GM21381 (cell line): ENCODE measurements around the gene KSR2.
A peak's percentile ranks its signal among the peaks of the same experiment; 100 is the strongest.
"Not testable (repeated sequence)": the region's sequence is repeated elsewhere in the genome, so short reads cannot be mapped to it uniquely, and the experiment has no call there.

ENCODE experiments used
- ATAC-seq: cut with Tn5 transposase; IDR thresholded peaks from one replicate; pipeline ENCODE4 v1.9.1; 2021; ENCODE audit warnings: mild to moderate bottlenecking, moderate library complexity; ENCODE audit not compliant: unreplicated experiment

Gene KSR2

DNA sequence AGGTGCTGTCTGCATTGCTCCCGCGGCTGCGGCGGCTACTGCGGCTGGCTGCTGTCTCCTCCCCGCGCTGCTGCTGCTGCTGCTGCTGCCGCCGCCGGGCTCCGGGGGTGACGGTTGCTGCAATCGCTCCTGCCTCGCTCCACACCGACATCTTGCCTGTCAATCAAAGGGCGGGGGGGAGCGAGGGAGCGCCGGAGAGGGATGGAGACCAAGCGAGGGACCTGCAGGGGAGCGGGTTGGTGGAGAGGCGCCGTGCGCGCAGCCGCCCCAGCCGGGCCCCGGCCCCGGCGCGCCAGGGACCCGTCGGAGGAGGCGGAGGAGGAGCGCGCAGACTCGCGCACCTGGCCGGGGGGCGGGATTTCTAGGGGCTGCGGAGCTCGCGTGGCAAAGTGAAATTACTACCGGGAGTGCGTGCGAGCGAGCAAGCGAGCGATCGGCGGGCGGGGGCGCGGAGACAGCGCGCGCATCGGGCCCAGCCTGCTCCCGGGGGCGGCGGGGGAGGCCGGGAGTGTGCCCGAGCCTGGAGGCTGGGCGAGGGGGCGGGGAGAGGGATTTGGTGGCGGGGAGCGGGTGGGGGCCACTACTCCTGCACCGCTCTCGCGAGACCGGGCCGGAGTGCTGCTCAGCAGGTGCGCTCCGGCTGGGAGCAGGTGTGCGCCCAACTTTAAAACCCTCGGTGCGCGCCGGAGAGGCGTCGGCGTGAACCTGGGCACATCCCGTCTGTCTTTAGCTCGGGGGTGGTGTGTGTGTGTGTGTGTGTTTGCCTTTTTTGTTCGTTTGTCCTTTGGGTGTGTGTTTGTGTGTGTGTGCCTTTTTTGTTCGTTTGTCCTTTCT, at the start of gene KSR2:
Gene KSR2, minus strand, starts transcription at position 165 of the 834 bp plus-strand sequence. CDS start 735 bp downstream, outside the sequence.
- peak; percentile 77 for ATAC-seq

DNA sequence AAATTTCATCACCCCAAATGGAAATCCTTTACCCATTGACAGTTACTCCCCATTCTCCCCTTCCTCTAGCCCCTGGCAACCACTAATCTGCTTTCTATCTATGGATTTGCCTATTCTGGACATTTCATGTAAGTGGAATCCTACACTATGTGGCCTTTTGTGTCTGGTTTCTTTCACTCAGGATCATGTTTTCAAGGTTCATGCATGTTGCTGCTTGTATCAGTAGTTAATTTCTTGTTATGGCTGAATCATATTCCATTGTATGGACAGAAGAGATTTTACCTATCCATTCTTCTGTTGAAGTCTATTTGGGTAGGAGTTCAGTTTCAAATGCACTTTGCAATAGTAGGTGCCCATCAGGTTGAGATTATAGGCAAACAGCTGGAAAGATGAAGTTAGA, 49.1 kb upstream of the KSR2 start:
- no peak for ATAC-seq

DNA sequence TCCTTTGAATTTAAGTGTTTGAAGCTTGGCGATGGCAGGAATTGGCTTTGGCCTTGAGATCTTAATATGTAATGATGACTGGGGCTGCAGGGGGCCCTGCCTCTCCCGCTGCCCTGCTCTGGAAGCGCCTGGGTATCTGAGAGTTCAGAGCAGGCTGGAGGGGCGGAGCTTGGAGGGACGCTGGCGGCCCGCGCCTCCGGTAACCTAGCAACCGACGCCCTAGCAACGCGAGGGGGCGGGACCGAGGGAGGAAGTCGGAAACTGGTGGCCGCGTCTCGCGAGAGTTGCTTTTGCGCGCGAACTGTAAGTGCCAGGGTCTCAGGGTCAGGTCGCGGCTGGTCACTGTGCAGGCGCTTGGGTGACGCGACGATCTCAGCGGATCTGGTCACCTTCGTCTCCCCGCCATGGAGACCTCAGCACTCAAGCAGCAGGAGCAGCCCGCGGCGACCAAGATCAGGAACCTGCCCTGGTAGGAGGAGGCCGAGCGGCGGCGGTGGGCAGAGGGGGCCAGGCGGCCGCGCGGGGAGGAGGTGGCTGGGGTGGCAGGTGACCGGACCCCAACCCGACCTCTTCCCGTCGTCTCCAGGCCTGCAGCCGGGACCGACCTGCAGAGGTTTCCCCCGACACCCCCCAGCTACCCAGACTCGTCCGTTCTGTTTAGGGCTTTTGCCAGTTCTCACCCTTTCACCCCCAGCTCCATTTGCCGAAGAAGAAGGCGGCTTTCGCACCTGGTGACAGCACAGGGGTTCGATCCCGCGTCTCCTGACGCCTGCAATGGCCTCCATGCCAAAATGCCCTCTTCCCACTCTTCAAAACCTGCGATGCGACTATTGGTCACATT, 47.9 kb upstream of the KSR2 start, which contains the start of gene RFC5:
Gene RFC5, plus strand, starts transcription at position 280 of the 841 bp plus-strand sequence. Its CDS starts 125 bp downstream, at position 405.
- ATAC-seq = peak; percentile 98

DNA sequence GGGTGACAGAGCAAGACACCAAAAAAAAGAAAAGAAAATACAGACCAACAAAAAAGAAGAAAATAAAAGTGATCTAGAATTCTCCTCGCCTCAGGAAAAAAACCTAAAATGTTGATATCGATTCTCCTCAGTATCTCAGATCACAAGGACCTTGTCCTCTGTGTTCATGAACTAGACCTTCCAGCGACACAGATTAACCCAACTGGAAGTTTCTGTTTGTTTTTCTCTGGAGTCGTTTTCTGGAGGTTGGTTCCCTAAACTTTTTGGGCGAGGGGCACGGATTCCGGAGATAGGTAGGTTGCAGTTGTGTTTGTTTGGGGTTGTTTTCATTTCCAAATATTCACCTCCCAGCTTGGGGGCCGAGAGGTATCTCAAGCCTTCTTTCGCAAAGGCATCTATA, 47.2 kb upstream of the KSR2 start:
- no peak for ATAC-seq

DNA sequence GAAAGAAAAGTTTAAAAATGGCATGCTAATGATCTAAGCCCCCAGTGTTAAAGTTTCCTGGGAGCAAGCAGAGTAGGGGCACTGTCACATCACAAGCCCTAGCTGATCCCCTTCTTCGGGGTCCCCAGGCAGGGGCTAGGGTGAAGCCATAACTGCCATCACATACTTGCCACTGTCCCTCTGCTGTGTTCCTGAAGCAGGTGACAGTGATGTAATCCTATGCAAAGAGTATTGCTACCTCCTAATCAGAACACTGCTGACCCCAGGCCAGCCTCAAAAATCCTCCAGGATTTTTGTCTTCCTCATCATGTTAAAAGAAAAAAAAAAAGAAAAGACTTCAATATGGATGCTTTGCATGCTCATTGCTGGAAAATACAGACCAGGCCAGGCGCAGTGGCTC, 46.5 kb upstream of the KSR2 start:
- ATAC-seq = no peak

- no peak for ATAC-seq
These were observed 44.5 kb upstream of the KSR2 start for GRCh38 chr12:118013283-118013682.

GRCh38 chr12:118011961-118012360, 43.2 kb upstream of the KSR2 start:
- ATAC-seq = no peak

DNA sequence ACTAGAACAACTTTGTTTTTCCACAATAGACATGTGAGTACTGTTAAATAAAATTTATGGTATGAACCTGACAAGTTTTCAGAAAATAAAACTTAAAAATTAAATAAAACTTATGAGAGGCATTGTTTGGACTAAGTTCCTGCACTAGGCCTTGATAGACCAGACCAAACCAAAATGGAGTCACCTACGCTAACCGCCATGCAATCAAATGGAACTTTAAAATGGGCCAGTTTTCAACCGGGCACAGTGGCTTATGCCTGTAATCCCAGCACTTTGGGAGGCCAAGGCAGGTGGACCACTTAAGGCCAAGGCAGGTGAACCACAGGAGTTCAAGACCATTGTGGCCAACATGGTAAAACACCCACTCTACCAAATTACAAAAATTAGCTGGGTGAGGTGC, 42.6 kb upstream of the KSR2 start:
- ATAC-seq = no peak

DNA sequence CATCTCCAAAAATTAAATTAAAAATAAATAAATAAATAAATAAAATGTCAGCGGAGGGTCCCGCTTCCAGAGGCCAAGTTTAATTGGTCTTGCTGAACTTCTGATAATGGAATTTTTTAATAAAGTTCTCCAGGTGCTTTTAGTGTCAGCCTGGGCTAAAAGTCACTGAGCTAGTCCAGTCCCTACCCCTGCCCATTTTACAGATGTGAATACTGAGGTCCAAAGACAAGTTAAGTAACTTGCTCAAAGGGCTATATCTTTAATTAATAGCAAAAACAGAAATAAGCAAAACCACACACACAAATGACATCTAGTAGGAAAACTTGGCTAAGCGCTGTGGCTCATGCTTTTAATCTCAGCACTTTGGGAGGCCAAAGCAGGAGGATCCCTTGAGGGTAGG, 42.1 kb upstream of the KSR2 start:
- no peak for ATAC-seq

DNA sequence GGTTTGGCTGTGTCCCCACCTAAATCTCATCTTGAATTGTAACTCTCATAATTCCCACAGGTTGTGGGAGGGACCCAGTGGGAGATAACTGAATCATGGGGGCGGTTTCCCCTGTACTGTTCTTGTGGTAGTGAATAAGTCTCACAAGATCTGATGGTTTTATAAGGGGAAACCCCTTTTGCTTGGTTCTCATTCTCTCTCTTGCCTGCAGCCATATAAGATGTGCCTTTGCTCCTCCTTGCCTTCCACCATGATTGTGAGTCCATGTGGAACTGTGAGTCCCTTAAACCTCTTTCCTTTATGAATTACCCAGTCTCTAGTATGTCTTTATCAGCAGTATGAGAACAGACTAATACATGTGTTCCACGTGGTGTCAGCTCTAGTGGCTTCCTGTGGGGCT, 31.0 kb upstream of the KSR2 start:
- not testable (repeated sequence) for ATAC-seq

DNA sequence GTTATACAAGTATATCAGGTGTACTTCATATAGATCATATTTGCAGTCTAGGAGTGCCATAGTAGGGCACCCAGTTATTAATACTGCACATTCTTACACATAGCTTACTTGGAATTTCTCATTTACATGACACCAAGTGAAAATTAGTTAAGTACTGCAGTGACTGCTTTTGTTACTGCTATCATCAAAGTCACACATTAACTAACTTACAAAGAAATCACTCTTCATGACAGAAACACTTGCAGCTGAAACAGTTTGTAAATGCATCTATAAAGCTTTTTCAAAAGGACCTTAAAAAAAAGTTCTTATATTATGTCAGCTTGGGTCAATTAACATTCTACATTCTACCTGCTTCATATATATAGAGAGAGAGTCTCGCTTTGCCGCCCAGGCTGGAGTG, 29.9 kb upstream of the KSR2 start:
- ATAC-seq = no peak

DNA sequence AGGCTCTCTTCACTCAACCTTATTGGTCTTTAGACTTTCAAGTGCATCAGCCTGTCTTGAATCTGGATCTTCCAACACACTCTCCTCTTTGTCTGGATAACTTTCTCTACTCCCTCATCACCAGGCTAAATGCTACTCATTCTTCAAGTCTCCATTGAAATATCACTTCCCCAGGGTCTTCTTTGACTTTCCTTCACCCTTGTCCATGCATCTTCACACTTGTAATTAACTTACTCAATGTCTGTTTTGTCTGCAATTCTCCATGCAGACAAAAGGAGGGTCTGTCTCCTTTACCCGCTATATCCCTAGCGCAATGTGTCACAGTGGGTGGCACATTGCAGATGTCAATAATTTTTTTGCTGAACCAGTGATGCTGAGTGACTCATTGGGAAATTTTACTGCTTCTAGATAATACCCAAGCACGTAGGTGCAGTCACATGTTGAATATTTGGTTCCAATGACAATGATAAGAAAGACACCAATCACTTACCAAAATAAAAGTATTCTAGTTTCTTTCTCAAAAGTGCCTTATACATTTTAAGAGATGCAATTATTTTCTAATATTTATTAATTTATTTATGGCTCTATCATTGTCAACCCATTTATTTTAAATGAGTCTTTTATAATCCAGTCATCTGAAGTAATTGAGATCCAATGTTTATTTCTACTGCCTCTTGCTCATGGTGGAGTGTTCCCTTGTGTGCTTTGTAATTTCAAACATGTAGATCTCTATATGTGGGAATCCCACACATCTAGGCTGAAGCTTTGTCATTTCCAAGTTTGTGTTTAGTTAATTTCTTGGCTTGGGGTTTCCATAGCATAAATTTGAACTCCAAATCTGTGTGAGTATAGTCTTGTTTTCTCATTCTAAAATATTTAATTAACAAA, 26.0 kb upstream of the KSR2 start:
- ATAC-seq = no peak

GRCh38 chr12:117986705-117987469, 18.1 kb upstream of the KSR2 start:
- no peak for ATAC-seq

GRCh38 chr12:117985182-117985581, 16.4 kb upstream of the KSR2 start:
- no peak for ATAC-seq

DNA sequence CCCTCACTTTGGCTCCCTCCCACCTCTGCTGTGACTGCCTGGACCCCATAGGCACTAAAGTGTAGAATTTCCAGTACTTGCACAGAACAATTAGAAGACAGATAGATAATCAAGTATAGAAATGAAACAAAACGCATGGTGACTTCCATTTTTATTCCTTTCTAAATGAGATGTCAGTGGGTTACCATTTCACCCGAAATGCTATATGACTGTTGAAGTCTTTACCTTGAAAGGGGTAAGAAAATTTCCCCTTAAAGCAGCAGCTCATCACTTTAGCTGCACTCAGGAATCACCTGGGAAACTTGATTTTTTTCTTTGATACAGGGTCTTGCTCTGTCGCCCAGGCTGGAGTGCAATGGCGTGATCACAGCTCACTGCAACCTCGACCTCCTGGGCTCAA, 12.5 kb upstream of the KSR2 start:
- no peak for ATAC-seq

DNA sequence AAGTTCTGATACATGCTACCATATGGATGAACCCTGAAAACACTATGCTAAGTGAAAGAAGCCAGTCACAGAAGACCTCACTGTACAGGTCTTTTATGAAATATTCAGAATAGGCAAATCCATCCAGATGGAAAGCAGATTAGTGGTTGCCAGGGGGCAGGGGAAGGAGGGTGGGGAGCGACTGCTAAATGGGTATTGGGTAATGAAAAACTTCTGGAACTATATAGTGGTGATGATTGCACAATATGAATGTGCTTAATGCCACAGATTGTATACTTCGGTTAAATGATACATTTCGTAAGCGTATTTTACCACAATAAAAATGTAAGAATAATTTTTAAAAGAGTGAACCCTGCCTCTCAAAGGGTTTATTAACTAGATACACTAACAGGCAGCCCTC, 11.8 kb upstream of the KSR2 start:
- no peak for ATAC-seq

DNA sequence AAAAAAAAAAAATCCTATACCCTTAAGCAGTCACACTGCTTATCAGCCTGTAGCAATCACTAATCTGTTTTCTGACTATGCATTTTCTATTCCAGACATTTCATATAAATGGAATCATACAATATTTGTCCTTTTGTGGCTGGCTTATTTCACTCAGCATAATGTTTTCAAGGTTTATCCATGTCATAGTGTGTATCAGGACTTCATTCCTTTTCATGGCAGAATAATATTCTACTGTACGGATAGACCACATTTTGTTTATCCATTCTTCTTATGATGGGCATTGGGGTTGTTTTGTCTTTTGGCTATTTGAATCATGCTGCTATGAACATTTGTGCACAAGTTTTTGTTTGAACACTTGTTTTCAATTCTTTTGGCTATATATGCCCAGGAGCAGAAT, 8.6 kb upstream of the KSR2 start:
- ATAC-seq = no peak

DNA sequence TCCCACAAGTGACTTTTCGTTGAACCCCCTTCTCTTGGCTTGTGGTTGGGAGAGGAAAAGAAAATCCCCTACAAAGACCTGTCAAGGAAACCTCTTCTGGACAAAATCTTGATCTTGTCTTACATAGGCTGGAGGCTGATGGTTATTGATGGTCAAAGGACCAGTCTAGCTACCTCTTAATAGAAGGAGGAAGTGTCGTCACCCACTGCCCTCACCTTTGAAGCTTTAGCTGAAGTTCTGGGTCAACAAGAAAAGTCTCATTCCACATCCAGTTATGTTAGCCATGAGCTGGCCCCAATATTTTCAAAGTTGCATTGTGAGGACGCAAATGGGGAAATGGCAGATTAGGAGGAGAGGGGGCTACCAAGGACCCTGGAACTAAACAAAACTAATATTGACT, 6.2 kb upstream of the KSR2 start:
- ATAC-seq = no peak

DNA sequence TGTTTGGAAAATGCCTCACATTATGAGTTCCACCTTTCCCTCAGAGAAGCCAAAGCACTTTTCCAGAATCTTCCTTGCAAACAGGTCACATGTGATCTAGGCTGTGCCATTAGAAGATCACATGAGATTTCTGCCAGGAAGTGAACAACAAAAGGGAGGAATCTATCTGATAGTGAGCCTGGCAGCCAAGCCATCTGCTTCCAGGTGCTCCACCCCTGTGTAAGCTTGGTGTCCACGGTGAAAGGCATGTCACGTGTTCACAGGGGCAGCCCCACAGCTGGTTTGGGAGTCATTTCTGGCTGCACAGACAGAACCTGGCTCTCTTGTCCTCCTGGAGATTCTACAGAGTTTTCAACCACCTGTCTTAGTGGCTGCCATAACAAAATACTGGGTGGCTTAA, 3.5 kb upstream of the KSR2 start:
- no peak for ATAC-seq

DNA sequence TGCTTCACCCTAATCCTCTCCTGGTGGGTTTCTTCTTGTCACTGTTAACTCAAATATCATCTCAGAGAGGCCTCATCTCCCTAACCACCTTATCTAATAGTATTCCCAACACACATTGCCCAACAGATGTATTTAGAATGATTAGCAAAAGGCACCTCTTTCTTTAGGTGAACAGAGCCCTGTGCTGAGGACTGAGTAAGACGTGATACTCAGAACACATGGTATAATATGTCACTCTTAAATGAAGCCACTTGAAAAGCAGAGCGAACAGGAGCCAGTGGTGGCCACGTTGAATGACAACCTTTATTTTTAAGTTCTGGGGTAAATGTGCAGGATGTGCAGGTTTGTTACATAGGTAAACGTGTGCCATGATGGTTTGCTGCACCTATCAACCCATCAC, 1.5 kb upstream of the KSR2 start:
- no peak for ATAC-seq
